Measurements from ENCODE around the gene HSFX2. TPM values are rescaled to one million over a fixed set of nuclear protein-coding genes. Genes with fewer than 3 reads are reported as not detected.

The HSFX2 gene
- total RNA-seq, 1 experiment from 2014 or later: not detected

DNA sequence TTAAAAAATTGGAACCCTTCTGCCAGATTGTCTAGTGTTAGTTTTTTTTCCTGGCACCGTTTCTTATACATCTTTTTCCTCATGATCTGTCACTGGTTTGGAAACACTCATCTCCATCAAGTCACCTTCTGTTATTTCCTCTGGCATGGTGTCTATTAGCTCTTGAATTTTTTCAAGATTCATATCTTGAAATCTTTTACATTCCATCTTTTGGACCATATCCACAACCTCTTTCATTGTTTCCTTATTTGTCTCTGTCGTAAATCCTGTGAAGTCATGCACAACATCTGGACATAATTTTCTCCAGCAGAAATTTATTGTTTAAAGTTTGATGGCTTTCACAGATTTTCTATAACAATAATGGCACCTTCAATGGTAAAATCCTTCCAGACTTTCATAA, 46.7 kb upstream of the HSFX2 start (continued):
- TF ChIP-seq ZFX (IDR thresholded peaks at IDR 0.05): no peak
- no peak for TF ChIP-seq YY1 (IDR thresholded peaks at IDR 0.05; ENCODE audit: extremely low read depth, insufficient replicate concordance, low read depth, low read length)
- TF ChIP-seq SIN3A (IDR thresholded peaks at IDR 0.05; ENCODE audit: low read depth): no peak
- TF ChIP-seq, protein P1, sequence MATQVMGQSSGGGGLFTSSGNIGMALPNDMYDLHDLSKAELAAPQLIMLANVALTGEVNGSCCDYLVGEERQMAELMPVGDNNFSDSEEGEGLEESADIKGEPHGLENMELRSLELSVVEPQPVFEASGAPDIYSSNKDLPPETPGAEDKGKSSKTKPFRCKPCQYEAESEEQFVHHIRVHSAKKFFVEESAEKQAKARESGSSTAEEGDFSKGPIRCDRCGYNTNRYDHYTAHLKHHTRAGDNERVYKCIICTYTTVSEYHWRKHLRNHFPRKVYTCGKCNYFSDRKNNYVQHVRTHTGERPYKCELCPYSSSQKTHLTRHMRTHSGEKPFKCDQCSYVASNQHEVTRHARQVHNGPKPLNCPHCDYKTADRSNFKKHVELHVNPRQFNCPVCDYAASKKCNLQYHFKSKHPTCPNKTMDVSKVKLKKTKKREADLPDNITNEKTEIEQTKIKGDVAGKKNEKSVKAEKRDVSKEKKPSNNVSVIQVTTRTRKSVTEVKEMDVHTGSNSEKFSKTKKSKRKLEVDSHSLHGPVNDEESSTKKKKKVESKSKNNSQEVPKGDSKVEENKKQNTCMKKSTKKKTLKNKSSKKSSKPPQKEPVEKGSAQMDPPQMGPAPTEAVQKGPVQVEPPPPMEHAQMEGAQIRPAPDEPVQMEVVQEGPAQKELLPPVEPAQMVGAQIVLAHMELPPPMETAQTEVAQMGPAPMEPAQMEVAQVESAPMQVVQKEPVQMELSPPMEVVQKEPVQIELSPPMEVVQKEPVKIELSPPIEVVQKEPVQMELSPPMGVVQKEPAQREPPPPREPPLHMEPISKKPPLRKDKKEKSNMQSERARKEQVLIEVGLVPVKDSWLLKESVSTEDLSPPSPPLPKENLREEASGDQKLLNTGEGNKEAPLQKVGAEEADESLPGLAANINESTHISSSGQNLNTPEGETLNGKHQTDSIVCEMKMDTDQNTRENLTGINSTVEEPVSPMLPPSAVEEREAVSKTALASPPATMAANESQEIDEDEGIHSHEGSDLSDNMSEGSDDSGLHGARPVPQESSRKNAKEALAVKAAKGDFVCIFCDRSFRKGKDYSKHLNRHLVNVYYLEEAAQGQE (IDR thresholded peaks at IDR 0.05; ENCODE audit: low read depth): no peak
- no peak for TF ChIP-seq RAD21 (IDR thresholded peaks at IDR 0.05; ENCODE audit: low read depth)
- TF ChIP-seq, protein P2, sequence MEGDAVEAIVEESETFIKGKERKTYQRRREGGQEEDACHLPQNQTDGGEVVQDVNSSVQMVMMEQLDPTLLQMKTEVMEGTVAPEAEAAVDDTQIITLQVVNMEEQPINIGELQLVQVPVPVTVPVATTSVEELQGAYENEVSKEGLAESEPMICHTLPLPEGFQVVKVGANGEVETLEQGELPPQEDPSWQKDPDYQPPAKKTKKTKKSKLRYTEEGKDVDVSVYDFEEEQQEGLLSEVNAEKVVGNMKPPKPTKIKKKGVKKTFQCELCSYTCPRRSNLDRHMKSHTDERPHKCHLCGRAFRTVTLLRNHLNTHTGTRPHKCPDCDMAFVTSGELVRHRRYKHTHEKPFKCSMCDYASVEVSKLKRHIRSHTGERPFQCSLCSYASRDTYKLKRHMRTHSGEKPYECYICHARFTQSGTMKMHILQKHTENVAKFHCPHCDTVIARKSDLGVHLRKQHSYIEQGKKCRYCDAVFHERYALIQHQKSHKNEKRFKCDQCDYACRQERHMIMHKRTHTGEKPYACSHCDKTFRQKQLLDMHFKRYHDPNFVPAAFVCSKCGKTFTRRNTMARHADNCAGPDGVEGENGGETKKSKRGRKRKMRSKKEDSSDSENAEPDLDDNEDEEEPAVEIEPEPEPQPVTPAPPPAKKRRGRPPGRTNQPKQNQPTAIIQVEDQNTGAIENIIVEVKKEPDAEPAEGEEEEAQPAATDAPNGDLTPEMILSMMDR (IDR thresholded peaks at IDR 0.05 in 2 of 3, conservative IDR thresholded peaks at IDR 0.05 in 1 of 3; ENCODE audit: borderline replicate concordance in 1 of 3, insufficient read depth in 1 of 3, low read depth in 2 of 3, low read length in 2 of 3): no peak

DNA sequence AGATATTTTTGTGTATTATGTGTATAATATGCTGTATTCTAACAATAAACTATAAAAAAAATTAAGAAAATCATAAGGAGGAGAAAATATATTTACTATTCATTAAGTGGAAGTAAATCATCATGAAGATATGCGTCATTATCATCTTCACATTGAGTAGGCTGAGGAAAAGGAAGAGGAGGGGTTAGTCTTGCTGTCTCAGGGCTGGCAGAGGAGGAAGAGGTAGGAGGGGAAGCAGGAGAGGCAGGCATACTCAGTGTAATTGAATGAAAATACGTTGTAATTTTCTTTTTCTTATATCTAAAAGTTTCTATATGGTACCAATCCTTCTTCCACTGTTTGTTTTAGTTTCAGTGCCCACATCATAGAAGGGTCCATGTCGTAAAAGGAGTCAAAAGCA, 46.3 kb upstream of the HSFX2 start:
- Histone ChIP-seq H3K9me3 (ENCODE audit: control insufficient read depth in 1 of 2, insufficient read depth in 1 of 2, low read depth in 1 of 2, low read length in 2 of 2) (no peaks in the 10 kb centered on the region), H3K4me2 (ENCODE audit: low read length) (no peak overlapping the region), H4K20me1 (ENCODE audit: insufficient read depth) (no peaks in the 10 kb centered on the region), H3K79me2 (ENCODE audit: insufficient read depth, low read length) (no peaks in the 10 kb centered on the region), H3K9me2 (ENCODE audit: insufficient read depth) (no peaks in the 10 kb centered on the region), H3K36me3 (ENCODE audit: control insufficient read depth in 1 of 2, insufficient read depth in 2 of 2, low read length in 2 of 2) (no peaks in the 10 kb centered on the region), H3K9ac (ENCODE audit: low read length) (no peak overlapping the region), H2AFZ (ENCODE audit: low read depth, low read length, poor library complexity, severe bottlenecking) (no peak overlapping the region), H3K27ac (ENCODE audit: low read depth, low read length) (no peak overlapping the region), H3K4me3 (replicated peaks in 1 of 2; ENCODE audit: low read depth in 1 of 2, low read length in 2 of 2) (no peak overlapping the region), H3K4me1 (ENCODE audit: control insufficient read depth in 1 of 2, insufficient read depth in 2 of 2, low read length in 2 of 2) (no peaks in the 10 kb centered on the region), H3K27me3 (ENCODE audit: insufficient read depth, low read length) (no peaks in the 10 kb centered on the region)
- intact Hi-C loops (cut with micrococcal nuclease): no loop called here
- no TSS peak for BruUV-seq (replicated peaks)
- DNase-seq (ENCODE audit: low read depth, low spot score) (no peak), ATAC-seq (no peak)
- ChIA-PET CTCF (no interaction called here), POLR2A (no interaction called here), RAD21 (ENCODE audit: low non-redundant PET in 1 of 2, low total read pairs in 2 of 2, uncharacterized antibody in 2 of 2, unreplicated experiment in 2 of 2) (no interaction called here)
- TF ChIP-seq ZNF274 (IDR thresholded peaks at IDR 0.05; ENCODE audit: low read depth, low read length) (no peak), SP1 (IDR thresholded peaks at IDR 0.05; ENCODE audit: low read depth) (no peak), CEBPB (IDR thresholded peaks at IDR 0.05; ENCODE audit: low read depth) (no peak), YY1 (IDR thresholded peaks at IDR 0.05; ENCODE audit: extremely low read depth, insufficient replicate concordance, low read depth, low read length) (no peak), FOSL1 (IDR thresholded peaks at IDR 0.05; ENCODE audit: low read depth) (no peak), EGR1 (IDR thresholded peaks at IDR 0.05; ENCODE audit: low read depth) (no peak), ZFX (IDR thresholded peaks at IDR 0.05) (no peak), POLR2A (IDR thresholded peaks at IDR 0.05; ENCODE audit: borderline replicate concordance, extremely low read depth, insufficient read depth, insufficient read length) (no peak)
- TF ChIP-seq, protein P3, sequence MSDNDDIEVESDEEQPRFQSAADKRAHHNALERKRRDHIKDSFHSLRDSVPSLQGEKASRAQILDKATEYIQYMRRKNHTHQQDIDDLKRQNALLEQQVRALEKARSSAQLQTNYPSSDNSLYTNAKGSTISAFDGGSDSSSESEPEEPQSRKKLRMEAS (IDR thresholded peaks at IDR 0.05): no peak
- TF ChIP-seq, protein P4, sequence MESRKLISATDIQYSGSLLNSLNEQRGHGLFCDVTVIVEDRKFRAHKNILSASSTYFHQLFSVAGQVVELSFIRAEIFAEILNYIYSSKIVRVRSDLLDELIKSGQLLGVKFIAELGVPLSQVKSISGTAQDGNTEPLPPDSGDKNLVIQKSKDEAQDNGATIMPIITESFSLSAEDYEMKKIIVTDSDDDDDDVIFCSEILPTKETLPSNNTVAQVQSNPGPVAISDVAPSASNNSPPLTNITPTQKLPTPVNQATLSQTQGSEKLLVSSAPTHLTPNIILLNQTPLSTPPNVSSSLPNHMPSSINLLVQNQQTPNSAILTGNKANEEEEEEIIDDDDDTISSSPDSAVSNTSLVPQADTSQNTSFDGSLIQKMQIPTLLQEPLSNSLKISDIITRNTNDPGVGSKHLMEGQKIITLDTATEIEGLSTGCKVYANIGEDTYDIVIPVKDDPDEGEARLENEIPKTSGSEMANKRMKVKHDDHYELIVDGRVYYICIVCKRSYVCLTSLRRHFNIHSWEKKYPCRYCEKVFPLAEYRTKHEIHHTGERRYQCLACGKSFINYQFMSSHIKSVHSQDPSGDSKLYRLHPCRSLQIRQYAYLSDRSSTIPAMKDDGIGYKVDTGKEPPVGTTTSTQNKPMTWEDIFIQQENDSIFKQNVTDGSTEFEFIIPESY (IDR thresholded peaks at IDR 0.05; ENCODE audit: extremely low read depth, insufficient replicate concordance, low read length): no peak
- TF ChIP-seq, protein P1 (IDR thresholded peaks at IDR 0.05; ENCODE audit: low read depth): no peak
